Liver (tissue), 9 donors: ENCODE measurements around the gene CISD2. TPM values are rescaled to one million over a fixed set of nuclear protein-coding genes. Genes with fewer than 3 reads are reported as not detected.

Source experiments
- DNase-seq: peaks from one replicate; pipeline ENCODE4 v3.0.0-alpha.2; 2017; ENCODE audit warnings: low spot score
- H3K27ac ChIP-seq, 2 donors: one replicate each; pipeline ENCODE4 v1.7.0; 2013; ENCODE audit warnings: inconsistent platforms in 2 of 2, low read length in 2 of 2, control low read depth in 1 of 2, low read depth in 1 of 2, mild to moderate bottlenecking in 1 of 2
- H3K27me3 ChIP-seq, 4 donors: one replicate each; pipeline versions ENCODE4 v1.6.1 to v1.7.0; 2013; ENCODE audit warnings: low read length in 3 of 4, inconsistent platforms in 1 of 4, mild to moderate bottlenecking in 1 of 4, moderate library complexity in 1 of 4; ENCODE audit not compliant: control insufficient read depth in 4 of 4, insufficient read depth in 4 of 4
- H3K36me3 ChIP-seq, 4 donors: one replicate each; pipeline versions ENCODE4 v1.6.1 to v1.7.0; 2013; ENCODE audit warnings: low read length in 3 of 4, mild to moderate bottlenecking in 3 of 4, low read depth in 1 of 4, moderate library complexity in 1 of 4; ENCODE audit not compliant: control insufficient read depth in 4 of 4, insufficient read depth in 3 of 4
- H3K4me1 ChIP-seq, 4 donors: one replicate each; pipeline versions ENCODE4 v1.6.1 to v1.7.0; 2013; ENCODE audit warnings: low read length in 3 of 4, mild to moderate bottlenecking in 3 of 4, moderate library complexity in 1 of 4; ENCODE audit not compliant: control insufficient read depth in 4 of 4, insufficient read depth in 4 of 4
- H3K4me3 ChIP-seq, 3 donors: one replicate each; pipeline versions ENCODE4 v1.6.1 to v1.7.0; 2013; ENCODE audit warnings: low read length in 3 of 3, control low read depth in 1 of 3, low read depth in 1 of 3, mild to moderate bottlenecking in 1 of 3
- H3K9ac ChIP-seq, 2 donors: one replicate each; pipeline ENCODE4 v1.7.0; 2013; ENCODE audit warnings: low read length in 2 of 2, mild to moderate bottlenecking in 2 of 2, moderate library complexity in 2 of 2, control low read depth in 1 of 2, low read depth in 1 of 2
- H3K9me3 ChIP-seq, 4 donors: one replicate each; pipeline versions ENCODE4 v1.6.1 to v1.7.0; 2013; ENCODE audit warnings: low read length in 3 of 4; ENCODE audit not compliant: control insufficient read depth in 4 of 4
- EGR1 ChIP-seq, 2 donors: IDR thresholded peaks; 2 replicates each; pipeline ENCODE4 v1.6.1; 2016 to 2018; ENCODE audit warnings: antibody characterized with exemption in 2 of 2, low read depth in 2 of 2
- FOXA1 ChIP-seq: IDR thresholded peaks from 2 replicates; pipeline ENCODE4 v1.6.1; 2016; ENCODE audit warnings: antibody characterized with exemption
- FOXA2 ChIP-seq: IDR thresholded peaks from 2 replicates; pipeline ENCODE4 v1.6.1; 2016; ENCODE audit warnings: antibody characterized with exemption
- GABPA ChIP-seq, 2 donors: IDR thresholded peaks in 1 of 2; conservative IDR thresholded peaks in 1 of 2; 2 replicates each; pipeline ENCODE4 v1.6.1; 2016; ENCODE audit warnings: antibody characterized with exemption in 2 of 2, mild to moderate bottlenecking in 1 of 2, moderate library complexity in 1 of 2
- HNF4A ChIP-seq, 2 donors: conservative IDR thresholded peaks; 2 replicates each; pipeline ENCODE4 v1.6.1; 2016; ENCODE audit warnings: antibody characterized with exemption in 2 of 2, mild to moderate bottlenecking in 2 of 2
- HNF4G ChIP-seq: IDR thresholded peaks from 2 replicates; pipeline ENCODE4 v1.6.1; 2016; ENCODE audit warnings: antibody characterized with exemption
- JUND ChIP-seq, 2 donors: IDR thresholded peaks; 2 replicates each; pipeline ENCODE4 v1.6.1; 2016; ENCODE audit warnings: antibody characterized with exemption in 2 of 2
- NR2F2 ChIP-seq: IDR thresholded peaks from 2 replicates; pipeline ENCODE4 v1.6.1; 2016; ENCODE audit warnings: antibody characterized with exemption
- RAD21 ChIP-seq, 2 donors: IDR thresholded peaks; 2 replicates each; pipeline ENCODE4 v1.6.1; 2016; ENCODE audit warnings: antibody characterized with exemption in 2 of 2, mild to moderate bottlenecking in 2 of 2
- RXRA ChIP-seq, 2 donors: IDR thresholded peaks; 2 replicates each; pipeline ENCODE4 v1.6.1; 2017 to 2018; ENCODE audit warnings: antibody characterized with exemption in 2 of 2, mild to moderate bottlenecking in 1 of 2
- SP1 ChIP-seq: IDR thresholded peaks from 2 replicates; pipeline ENCODE4 v1.6.1; 2018; ENCODE audit warnings: antibody characterized with exemption, mild to moderate bottlenecking
- TAF1 ChIP-seq: conservative IDR thresholded peaks from 2 replicates; pipeline ENCODE4 v1.6.1; 2016; ENCODE audit warnings: antibody characterized with exemption, mild to moderate bottlenecking
- YY1 ChIP-seq: IDR thresholded peaks from 2 replicates; pipeline ENCODE4 v1.6.1; 2016; ENCODE audit warnings: antibody characterized with exemption, mild to moderate bottlenecking
- WGBS: extraction: QIAGEN DNeasy Blood & Tissue Kit; methylation state at CpG from one replicate; pipeline ENCODE4 v1.1.7; 2013; 5-methylcytosine and 5-hydroxymethylcytosine counted together
- polyA plus RNA-seq, 2 donors: library from polyadenylated mRNA; stranded (reverse) in 1 of 2; unstranded in 1 of 2; fragments of 200-250 nt in 1 of 2; fragments of >200 nt in 1 of 2; fragmentation: Nextera tagmentation in 1 of 2; extraction: Ambion mirVana in 1 of 2; gene quantifications; one replicate each; pipeline versions ENCODE4 v1.2.1 to v1.2.3, GENCODE V29; 2013 to 2015
- total RNA-seq, 2 donors: library from RNA; depleted of rRNA; stranded (reverse); fragments of >200 nt; gene quantifications; one replicate each; pipeline ENCODE4 v1.2.3, GENCODE V29; 2014
- TF ChIP-seq, protein P1 (sequence below): IDR thresholded peaks from 2 replicates; pipeline ENCODE4 v1.6.1; 2016; ENCODE audit warnings: antibody characterized with exemption
- TF ChIP-seq, protein P2 (sequence below): IDR thresholded peaks from 2 replicates; pipeline ENCODE4 v1.6.1; 2016; ENCODE audit warnings: antibody characterized with exemption
- TF ChIP-seq, protein P3 (sequence below): IDR thresholded peaks from 2 replicates; pipeline ENCODE4 v1.6.1; 2016; ENCODE audit warnings: antibody characterized with exemption
- TF ChIP-seq, protein P4 (sequence below): IDR thresholded peaks from 2 replicates; pipeline ENCODE4 v1.6.1; 2016; ENCODE audit warnings: antibody characterized with exemption, mild to moderate bottlenecking
- TF ChIP-seq, protein P5 (sequence below): fragments of 150-350 bp; IDR thresholded peaks from 2 replicates; pipeline ENCODE4 v1.5.1; 2017; ENCODE audit warnings: improper control_type of control experiment, low read depth, low read length; ENCODE audit not compliant: missing input control
- donor health status: healthy.
- donor health status: healthy.
- donor health status: healthy.
- donor health status: healthy.
- donor health status: healthy.

The CISD2 gene
- total and polyA plus RNA-seq, 4 donors, result 31.5 to 83.2 (median 54.9) TPM

DNA sequence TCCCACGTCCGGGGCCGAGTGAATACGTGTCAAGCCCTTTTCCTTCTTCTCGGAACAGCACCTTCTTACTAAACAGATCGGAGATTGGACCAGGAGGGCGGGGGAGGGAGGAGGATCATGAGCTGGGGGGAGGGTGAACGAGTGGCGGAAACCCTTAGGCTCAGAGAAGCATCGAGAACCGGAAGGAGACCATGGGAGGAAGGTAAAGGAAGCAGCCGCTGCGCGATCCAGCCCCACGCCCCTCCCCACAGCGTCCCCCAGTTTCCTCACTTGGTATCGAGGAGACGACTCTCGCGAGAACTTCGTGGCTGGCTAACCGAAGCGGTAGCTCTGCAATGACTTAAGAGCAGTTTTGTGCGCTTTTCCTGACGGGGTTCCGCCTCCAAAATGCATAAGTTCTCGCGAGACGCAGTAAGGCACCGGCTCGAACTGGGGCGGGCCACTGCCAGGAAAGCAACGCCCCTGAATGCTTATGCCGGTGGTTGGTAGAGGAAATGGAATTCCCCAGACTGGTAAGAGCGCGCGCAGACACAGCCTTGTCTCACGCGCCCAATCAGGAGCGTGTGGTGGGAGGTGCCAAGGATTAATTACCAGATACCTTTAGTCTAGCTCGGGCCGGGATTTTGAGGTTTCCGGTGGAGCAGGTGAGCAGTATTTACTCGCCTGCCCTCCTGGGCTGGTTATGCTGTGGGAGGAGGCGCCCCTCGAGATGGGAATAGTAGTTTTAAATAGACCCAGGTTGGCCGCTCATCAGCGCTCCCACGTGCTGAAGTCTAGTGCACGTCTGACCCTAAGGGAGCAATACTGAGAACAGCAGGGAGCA lies 40.9 kb upstream of the CISD2 start:
- Histone ChIP-seq H3K27me3 (no peaks in the 10 kb centered on the region), H3K9ac (peak overlapping the region; percentile 99 to 100), H3K4me1 (peaks cover 2 to 22% (median 13%) of the 10 kb centered on the region in 4 donors), H3K36me3 (peaks cover 0 to 2% (median 0%) of the 10 kb centered on the region in 4 donors), H3K4me3 (peak overlapping the region; percentile 78 to 99 (median 98)), H3K9me3 (no peaks in the 10 kb centered on the region), H3K27ac (peak overlapping the region; percentile 100)
- DNase-seq, result peak; percentile 92
- TF ChIP-seq FOXA1 (peak; percentile 7), HNF4A (conservative IDR thresholded peaks at IDR 0.05) (peak; percentile 18 to 54), HNF4G (no peak), EGR1 (IDR thresholded peaks at IDR 0.05; ENCODE audit: low read depth in 2 of 2) (peak; percentile 40 to 60), YY1 (peak; percentile 81), NR2F2 (peak; percentile 45), JUND (IDR thresholded peaks at IDR 0.05) (peak in 1 of 2 donors; percentile 63), RAD21 (IDR thresholded peaks at IDR 0.05) (peak; percentile 49 to 54), SP1 (peak; percentile 94), RXRA (IDR thresholded peaks at IDR 0.05) (peak; percentile 58 to 65), TAF1 (peak; percentile 89), GABPA (IDR thresholded peaks at IDR 0.05 in 1 of 2, conservative IDR thresholded peaks at IDR 0.05 in 1 of 2) (peak; percentile 62 to 89), FOXA2 (peak; percentile 6)
- TF ChIP-seq, protein P1, sequence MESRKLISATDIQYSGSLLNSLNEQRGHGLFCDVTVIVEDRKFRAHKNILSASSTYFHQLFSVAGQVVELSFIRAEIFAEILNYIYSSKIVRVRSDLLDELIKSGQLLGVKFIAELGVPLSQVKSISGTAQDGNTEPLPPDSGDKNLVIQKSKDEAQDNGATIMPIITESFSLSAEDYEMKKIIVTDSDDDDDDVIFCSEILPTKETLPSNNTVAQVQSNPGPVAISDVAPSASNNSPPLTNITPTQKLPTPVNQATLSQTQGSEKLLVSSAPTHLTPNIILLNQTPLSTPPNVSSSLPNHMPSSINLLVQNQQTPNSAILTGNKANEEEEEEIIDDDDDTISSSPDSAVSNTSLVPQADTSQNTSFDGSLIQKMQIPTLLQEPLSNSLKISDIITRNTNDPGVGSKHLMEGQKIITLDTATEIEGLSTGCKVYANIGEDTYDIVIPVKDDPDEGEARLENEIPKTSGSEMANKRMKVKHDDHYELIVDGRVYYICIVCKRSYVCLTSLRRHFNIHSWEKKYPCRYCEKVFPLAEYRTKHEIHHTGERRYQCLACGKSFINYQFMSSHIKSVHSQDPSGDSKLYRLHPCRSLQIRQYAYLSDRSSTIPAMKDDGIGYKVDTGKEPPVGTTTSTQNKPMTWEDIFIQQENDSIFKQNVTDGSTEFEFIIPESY, result peak; percentile 100
- TF ChIP-seq, protein P2, sequence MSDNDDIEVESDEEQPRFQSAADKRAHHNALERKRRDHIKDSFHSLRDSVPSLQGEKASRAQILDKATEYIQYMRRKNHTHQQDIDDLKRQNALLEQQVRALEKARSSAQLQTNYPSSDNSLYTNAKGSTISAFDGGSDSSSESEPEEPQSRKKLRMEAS, result peak; percentile 84
- TF ChIP-seq, protein P3, sequence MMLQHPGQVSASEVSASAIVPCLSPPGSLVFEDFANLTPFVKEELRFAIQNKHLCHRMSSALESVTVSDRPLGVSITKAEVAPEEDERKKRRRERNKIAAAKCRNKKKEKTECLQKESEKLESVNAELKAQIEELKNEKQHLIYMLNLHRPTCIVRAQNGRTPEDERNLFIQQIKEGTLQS, result no peak
- TF ChIP-seq, protein P4, sequence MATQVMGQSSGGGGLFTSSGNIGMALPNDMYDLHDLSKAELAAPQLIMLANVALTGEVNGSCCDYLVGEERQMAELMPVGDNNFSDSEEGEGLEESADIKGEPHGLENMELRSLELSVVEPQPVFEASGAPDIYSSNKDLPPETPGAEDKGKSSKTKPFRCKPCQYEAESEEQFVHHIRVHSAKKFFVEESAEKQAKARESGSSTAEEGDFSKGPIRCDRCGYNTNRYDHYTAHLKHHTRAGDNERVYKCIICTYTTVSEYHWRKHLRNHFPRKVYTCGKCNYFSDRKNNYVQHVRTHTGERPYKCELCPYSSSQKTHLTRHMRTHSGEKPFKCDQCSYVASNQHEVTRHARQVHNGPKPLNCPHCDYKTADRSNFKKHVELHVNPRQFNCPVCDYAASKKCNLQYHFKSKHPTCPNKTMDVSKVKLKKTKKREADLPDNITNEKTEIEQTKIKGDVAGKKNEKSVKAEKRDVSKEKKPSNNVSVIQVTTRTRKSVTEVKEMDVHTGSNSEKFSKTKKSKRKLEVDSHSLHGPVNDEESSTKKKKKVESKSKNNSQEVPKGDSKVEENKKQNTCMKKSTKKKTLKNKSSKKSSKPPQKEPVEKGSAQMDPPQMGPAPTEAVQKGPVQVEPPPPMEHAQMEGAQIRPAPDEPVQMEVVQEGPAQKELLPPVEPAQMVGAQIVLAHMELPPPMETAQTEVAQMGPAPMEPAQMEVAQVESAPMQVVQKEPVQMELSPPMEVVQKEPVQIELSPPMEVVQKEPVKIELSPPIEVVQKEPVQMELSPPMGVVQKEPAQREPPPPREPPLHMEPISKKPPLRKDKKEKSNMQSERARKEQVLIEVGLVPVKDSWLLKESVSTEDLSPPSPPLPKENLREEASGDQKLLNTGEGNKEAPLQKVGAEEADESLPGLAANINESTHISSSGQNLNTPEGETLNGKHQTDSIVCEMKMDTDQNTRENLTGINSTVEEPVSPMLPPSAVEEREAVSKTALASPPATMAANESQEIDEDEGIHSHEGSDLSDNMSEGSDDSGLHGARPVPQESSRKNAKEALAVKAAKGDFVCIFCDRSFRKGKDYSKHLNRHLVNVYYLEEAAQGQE, result peak; percentile 93
- TF ChIP-seq, protein P5, sequence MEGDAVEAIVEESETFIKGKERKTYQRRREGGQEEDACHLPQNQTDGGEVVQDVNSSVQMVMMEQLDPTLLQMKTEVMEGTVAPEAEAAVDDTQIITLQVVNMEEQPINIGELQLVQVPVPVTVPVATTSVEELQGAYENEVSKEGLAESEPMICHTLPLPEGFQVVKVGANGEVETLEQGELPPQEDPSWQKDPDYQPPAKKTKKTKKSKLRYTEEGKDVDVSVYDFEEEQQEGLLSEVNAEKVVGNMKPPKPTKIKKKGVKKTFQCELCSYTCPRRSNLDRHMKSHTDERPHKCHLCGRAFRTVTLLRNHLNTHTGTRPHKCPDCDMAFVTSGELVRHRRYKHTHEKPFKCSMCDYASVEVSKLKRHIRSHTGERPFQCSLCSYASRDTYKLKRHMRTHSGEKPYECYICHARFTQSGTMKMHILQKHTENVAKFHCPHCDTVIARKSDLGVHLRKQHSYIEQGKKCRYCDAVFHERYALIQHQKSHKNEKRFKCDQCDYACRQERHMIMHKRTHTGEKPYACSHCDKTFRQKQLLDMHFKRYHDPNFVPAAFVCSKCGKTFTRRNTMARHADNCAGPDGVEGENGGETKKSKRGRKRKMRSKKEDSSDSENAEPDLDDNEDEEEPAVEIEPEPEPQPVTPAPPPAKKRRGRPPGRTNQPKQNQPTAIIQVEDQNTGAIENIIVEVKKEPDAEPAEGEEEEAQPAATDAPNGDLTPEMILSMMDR, result no peak
- under 1% methylated on average over 50 of the region's 50 CpGs for WGBS
